ENCODE measurements around the gene ADCY1. TPM values are rescaled to one million over a fixed set of nuclear protein-coding genes. Genes with fewer than 3 reads are reported as not detected.

ADCY1 gene
- total RNA-seq, 1 experiment from 2014 or later = 0.66 TPM

GRCh38 chr7:45626441-45627430, 52.6 kb downstream of the ADCY1 start:
- DNase-seq = no peak

GRCh38 chr7:45627691-45628456, 53.7 kb downstream of the ADCY1 start:
- Histone ChIP-seq H3K36me3 (no peaks in the 10 kb centered on the region), H3K27me3 (no peaks in the 10 kb centered on the region), H3K9me3 (peaks cover 2% of the 10 kb centered on the region; the same call in 1 of the 2 replicates), H3K4me3 (no peak overlapping the region)
- no peak for DNase-seq

More at GRCh38 chr7:45626441-45627430, 52.6 kb downstream of the ADCY1 start:
- Histone ChIP-seq H3K4me3 (no peak overlapping the region), H3K9me3 (peaks cover 2% of the 10 kb centered on the region; the same call in 1 of the 2 replicates), H3K27me3 (no peaks in the 10 kb centered on the region), H3K36me3 (no peaks in the 10 kb centered on the region)

GRCh38 chr7:45631569-45631968, 57.4 kb downstream of the ADCY1 start:
- DNase-seq = no peak
- Histone ChIP-seq H3K27me3 (no peaks in the 10 kb centered on the region), H3K4me3 (no peak overlapping the region), H3K36me3 (no peaks in the 10 kb centered on the region), H3K9me3 (peaks cover 2% of the 10 kb centered on the region; the same call in 1 of the 2 replicates)

- Histone ChIP-seq H3K9me3 (no peaks in the 10 kb centered on the region), H3K27me3 (no peaks in the 10 kb centered on the region), H3K4me3 (no peak overlapping the region), H3K36me3 (no peaks in the 10 kb centered on the region)
- DNase-seq = no peak
Measured at GRCh38 chr7:45636733-45637132, 62.6 kb downstream of the ADCY1 start.

GRCh38 chr7:45638916-45639315, 64.7 kb downstream of the ADCY1 start:
- H3K27me3 ChIP-seq = no peaks in the 10 kb centered on the region
- no peak for DNase-seq
- H3K9me3 ChIP-seq = no peaks in the 10 kb centered on the region
- H3K36me3 ChIP-seq = no peaks in the 10 kb centered on the region
- no peak overlapping the region for H3K4me3 ChIP-seq

- no peaks in the 10 kb centered on the region for H3K9me3 ChIP-seq
- H3K36me3 ChIP-seq = no peaks in the 10 kb centered on the region
- H3K4me3 ChIP-seq = no peak overlapping the region
- DNase-seq = no peak
- no peaks in the 10 kb centered on the region for H3K27me3 ChIP-seq
Measured at GRCh38 chr7:45642044-45642443, 67.9 kb downstream of the ADCY1 start.

- Histone ChIP-seq H3K27me3 (no peaks in the 10 kb centered on the region), H3K36me3 (no peaks in the 10 kb centered on the region), H3K4me3 (no peak overlapping the region), H3K9me3 (no peaks in the 10 kb centered on the region)
- no peak for DNase-seq
Measured at GRCh38 chr7:45643630-45644029, 69.5 kb downstream of the ADCY1 start.

GRCh38 chr7:45644237-45644636, 70.1 kb downstream of the ADCY1 start:
- Histone ChIP-seq H3K27me3 (no peaks in the 10 kb centered on the region), H3K36me3 (no peaks in the 10 kb centered on the region), H3K4me3 (no peak overlapping the region), H3K9me3 (no peaks in the 10 kb centered on the region)
- DNase-seq = no peak

GRCh38 chr7:45645141-45645969, 71.2 kb downstream of the ADCY1 start:
- Histone ChIP-seq H3K27me3 (no peaks in the 10 kb centered on the region), H3K4me3 (no peak overlapping the region), H3K36me3 (no peaks in the 10 kb centered on the region), H3K9me3 (no peaks in the 10 kb centered on the region)
- DNase-seq = no peak

GRCh38 chr7:45646207-45646821, 72.1 kb downstream of the ADCY1 start:
- DNase-seq = no peak
- H3K9me3 ChIP-seq = no peaks in the 10 kb centered on the region
- H3K4me3 ChIP-seq = no peak overlapping the region
- no peaks in the 10 kb centered on the region for H3K36me3 ChIP-seq
- H3K27me3 ChIP-seq = no peaks in the 10 kb centered on the region

- Histone ChIP-seq H3K9me3 (no peaks in the 10 kb centered on the region), H3K4me3 (no peak overlapping the region), H3K36me3 (no peaks in the 10 kb centered on the region), H3K27me3 (no peaks in the 10 kb centered on the region)
- DNase-seq = no peak
Measured at GRCh38 chr7:45646996-45647825, 73.0 kb downstream of the ADCY1 start.

GRCh38 chr7:45647967-45648670, 74.0 kb downstream of the ADCY1 start:
- H3K36me3 ChIP-seq = no peaks in the 10 kb centered on the region
- no peaks in the 10 kb centered on the region for H3K27me3 ChIP-seq
- no peak for DNase-seq
- H3K9me3 ChIP-seq = no peaks in the 10 kb centered on the region
- no peak overlapping the region for H3K4me3 ChIP-seq

- DNase-seq = no peak
- no peaks in the 10 kb centered on the region for H3K9me3 ChIP-seq
Measured at GRCh38 chr7:45648671-45648995, 74.5 kb downstream of the ADCY1 start.

GRCh38 chr7:45649560-45650346, 75.6 kb downstream of the ADCY1 start:
- no peaks in the 10 kb centered on the region for H3K36me3 ChIP-seq
- no peak for DNase-seq
- H3K4me3 ChIP-seq = no peak overlapping the region
- no peaks in the 10 kb centered on the region for H3K9me3 ChIP-seq
- H3K27me3 ChIP-seq = no peaks in the 10 kb centered on the region

More at GRCh38 chr7:45648671-45648995, 74.5 kb downstream of the ADCY1 start:
- H3K27me3 ChIP-seq = no peaks in the 10 kb centered on the region
- H3K4me3 ChIP-seq = no peak overlapping the region
- H3K36me3 ChIP-seq = no peaks in the 10 kb centered on the region
